NB4 (cell line): Measurements from ENCODE around the gene PPFIA1.

Source experiments
- DNase-seq: peaks from one replicate; pipeline ENCODE4 v3.0.0; 2010; ENCODE audit warnings: low read depth
- H3K4me3 ChIP-seq: one replicate; pipeline ENCODE4 v1.5.1; 2011; ENCODE audit warnings: mild to moderate bottlenecking, low read depth, low read length, moderate library complexity
- MYC ChIP-seq: IDR thresholded peaks from 2 replicates; pipeline ENCODE4 v1.6.1; 2011; ENCODE audit warnings: low read depth, low read length
- POLR2A ChIP-seq: IDR thresholded peaks from 2 replicates; pipeline ENCODE4 v1.6.1; 2011; ENCODE audit warnings: mild to moderate bottlenecking; ENCODE audit not compliant: insufficient read length; ENCODE audit errors: extremely low read depth
- TF ChIP-seq, protein P1 (sequence below): IDR thresholded peaks from one replicate; pipeline ENCODE4 v1.5.1; 2012; ENCODE audit warnings: low read depth, low read length
- TF ChIP-seq, protein P2 (sequence below): IDR thresholded peaks from 2 replicates; pipeline ENCODE4 v1.6.1; 2011; ENCODE audit warnings: low read depth, low read length

Gene PPFIA1

DNA sequence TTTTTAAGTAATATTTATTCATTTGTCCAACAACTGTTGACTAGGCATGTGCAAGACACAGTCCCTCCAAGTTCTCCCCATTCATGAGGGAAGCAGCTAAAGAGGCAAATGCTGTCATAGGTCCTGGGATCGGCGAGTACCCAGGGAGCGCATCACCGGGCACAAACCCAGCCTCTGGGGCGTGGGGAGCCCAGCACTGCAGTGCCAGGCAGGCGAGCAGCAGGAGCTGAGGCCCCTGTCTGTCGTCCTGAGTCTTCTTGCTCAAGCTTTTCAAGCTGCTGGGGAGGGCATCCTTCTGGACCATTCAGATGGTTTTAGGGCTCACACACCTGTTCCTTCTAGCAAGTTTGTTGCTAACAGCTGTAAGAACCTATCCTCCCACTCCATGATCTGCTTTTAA is 62.1 kb downstream of the PPFIA1 start:
- DNase-seq, result no peak
- TF ChIP-seq MYC (no peak), POLR2A (no peak)
- TF ChIP-seq, protein P1, sequence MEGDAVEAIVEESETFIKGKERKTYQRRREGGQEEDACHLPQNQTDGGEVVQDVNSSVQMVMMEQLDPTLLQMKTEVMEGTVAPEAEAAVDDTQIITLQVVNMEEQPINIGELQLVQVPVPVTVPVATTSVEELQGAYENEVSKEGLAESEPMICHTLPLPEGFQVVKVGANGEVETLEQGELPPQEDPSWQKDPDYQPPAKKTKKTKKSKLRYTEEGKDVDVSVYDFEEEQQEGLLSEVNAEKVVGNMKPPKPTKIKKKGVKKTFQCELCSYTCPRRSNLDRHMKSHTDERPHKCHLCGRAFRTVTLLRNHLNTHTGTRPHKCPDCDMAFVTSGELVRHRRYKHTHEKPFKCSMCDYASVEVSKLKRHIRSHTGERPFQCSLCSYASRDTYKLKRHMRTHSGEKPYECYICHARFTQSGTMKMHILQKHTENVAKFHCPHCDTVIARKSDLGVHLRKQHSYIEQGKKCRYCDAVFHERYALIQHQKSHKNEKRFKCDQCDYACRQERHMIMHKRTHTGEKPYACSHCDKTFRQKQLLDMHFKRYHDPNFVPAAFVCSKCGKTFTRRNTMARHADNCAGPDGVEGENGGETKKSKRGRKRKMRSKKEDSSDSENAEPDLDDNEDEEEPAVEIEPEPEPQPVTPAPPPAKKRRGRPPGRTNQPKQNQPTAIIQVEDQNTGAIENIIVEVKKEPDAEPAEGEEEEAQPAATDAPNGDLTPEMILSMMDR, result no peak
- TF ChIP-seq, protein P2, sequence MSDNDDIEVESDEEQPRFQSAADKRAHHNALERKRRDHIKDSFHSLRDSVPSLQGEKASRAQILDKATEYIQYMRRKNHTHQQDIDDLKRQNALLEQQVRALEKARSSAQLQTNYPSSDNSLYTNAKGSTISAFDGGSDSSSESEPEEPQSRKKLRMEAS, result no peak
- no peak overlapping the region for H3K4me3 ChIP-seq

DNA sequence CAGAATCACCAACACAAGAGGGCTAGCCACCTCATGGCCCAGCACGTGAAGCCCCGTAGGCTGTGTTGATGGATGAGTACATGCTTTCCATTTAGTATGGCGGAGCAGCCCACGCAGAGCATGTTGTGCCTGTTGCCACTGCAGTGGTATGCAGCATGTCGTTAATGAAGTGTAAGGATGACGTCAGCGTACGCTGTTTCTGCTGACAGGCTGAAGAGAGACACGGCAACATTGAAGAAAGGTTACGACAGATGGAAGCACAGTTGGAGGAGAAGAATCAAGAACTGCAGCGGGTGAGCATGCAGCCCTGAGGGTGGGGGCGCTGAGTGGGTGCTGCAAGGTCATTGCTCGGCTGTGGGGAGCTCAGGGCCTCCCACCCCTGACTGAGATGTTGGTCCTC is 62.8 kb downstream of the PPFIA1 start:
- no peak for DNase-seq
- no peak overlapping the region for H3K4me3 ChIP-seq
- TF ChIP-seq MYC (no peak), POLR2A (no peak)
- TF ChIP-seq, protein P2, result no peak
- TF ChIP-seq, protein P1, result no peak

DNA sequence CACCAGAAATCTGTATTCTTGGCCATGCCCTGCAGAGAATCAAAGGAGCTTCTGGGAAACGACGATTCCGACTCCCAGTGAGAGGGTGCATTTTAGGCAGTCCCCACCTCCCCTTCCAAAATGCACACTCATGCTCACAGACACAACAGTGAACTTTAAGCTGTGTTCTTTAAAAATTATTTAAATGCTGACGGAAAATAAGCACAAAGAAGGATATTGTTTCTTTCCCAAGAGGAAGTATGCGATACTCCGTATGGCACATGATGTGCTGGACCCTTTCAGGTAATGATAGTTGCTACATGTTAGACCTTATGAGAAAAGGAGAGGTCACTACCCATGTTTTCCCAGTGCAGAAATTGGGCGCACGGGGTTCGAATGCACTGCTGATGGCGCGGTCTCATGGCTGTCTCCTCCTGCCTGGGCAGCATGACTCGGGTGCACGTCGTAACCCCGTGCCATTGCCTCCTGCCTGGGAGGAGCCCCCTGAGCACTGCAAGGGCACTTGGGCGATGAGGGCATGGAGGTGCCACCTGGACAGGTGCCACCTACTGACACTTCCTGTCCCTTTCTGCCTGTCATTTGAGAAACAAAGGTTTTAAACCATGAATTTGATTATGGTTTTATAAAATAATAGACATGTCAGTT is 64.0 kb downstream of the PPFIA1 start:
- TF ChIP-seq, protein P2, result no peak
- no peak for TF ChIP-seq MYC
- no peak for TF ChIP-seq POLR2A
- TF ChIP-seq, protein P1, result no peak
- DNase-seq, result no peak

DNA sequence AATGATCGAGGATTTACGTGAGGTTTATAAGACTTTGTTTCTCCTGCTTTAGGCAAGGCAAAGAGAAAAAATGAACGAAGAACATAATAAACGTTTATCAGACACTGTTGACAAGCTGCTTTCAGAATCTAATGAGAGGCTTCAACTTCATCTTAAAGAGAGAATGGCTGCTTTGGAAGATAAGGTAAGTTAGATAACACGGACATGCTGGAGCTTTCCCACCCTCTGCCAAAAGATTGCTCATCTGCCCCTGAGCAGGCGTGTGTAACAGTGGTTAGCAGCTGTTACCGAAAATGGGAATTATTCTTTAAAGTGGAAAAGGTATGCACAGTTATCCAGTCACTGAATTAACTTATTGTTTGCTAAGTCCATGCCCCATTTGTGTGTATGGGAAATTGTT is 65.0 kb downstream of the PPFIA1 start:
- DNase-seq, result no peak
- TF ChIP-seq MYC, result no peak
- TF ChIP-seq POLR2A, result no peak
- TF ChIP-seq, protein P2, result no peak
- TF ChIP-seq, protein P1, result no peak
- no peak overlapping the region for H3K4me3 ChIP-seq

More for the DNA sequence above, 64.0 kb downstream of the PPFIA1 start:
- H3K4me3 ChIP-seq, result no peak overlapping the region

DNA sequence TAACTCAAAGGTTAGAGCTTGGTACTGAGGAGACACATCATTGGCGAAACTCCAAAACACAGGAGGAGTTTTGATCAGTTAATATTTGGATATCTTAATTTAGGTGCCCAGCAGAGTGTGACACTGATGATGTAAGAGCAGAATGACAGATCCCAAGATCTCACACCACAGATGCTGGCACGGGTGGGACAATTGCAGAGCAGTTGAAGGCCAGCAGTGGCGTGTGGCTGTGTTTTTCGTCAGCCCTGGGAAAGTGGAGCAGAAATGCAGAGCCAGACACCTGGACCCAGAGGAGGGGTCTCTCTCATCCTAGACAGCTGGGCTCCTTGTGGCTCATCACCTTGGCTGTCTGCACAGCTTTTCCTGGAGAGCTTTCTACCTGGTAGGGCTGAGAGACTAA is 68.1 kb downstream of the PPFIA1 start:
- DNase-seq, result no peak
- TF ChIP-seq, protein P1, result no peak
- no peak overlapping the region for H3K4me3 ChIP-seq

DNA sequence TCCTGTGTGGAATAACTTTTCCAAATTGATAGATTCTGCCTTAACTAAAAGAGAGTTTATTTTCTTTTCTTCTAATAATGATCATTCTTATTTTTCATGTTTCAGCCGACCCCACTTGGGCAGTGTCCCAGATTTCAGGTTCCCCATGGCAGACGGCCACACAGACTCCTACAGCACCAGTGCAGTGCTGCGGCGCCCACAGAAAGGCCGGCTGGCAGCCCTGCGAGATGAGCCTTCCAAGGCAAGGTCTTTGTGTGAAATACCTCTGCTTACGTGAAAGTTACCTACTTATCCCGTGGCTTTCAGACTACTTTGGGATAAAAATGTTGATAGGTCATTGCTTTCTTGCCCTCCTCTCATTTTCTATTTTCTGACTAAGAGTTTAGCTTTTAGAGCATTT is 68.6 kb downstream of the PPFIA1 start:
- TF ChIP-seq, protein P2, result no peak
- no peak for DNase-seq
- no peak overlapping the region for H3K4me3 ChIP-seq
